ENCODE data around the gene LIMK1.

DNA sequence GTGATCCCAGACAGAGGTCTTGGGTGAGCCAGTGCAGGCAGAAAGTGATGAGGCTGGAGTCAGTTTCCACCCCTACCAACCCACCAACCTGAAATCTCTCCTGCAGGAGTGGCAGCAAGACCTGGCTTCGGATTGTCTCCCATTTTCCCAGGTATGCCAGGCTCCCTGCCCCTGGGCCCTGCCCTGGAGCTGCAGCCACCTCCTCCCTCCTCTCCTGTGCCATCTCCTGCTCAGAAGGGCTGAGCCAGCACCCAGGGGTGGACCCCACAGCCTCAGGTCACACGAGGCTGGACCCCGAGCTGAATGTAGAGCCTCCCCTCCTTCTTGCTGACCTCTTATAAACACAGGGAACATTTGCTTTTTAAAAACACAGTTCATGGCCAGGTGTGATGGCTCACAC is 17.0 kb upstream of the LIMK1 start:
- TF ChIP-seq, protein P1, sequence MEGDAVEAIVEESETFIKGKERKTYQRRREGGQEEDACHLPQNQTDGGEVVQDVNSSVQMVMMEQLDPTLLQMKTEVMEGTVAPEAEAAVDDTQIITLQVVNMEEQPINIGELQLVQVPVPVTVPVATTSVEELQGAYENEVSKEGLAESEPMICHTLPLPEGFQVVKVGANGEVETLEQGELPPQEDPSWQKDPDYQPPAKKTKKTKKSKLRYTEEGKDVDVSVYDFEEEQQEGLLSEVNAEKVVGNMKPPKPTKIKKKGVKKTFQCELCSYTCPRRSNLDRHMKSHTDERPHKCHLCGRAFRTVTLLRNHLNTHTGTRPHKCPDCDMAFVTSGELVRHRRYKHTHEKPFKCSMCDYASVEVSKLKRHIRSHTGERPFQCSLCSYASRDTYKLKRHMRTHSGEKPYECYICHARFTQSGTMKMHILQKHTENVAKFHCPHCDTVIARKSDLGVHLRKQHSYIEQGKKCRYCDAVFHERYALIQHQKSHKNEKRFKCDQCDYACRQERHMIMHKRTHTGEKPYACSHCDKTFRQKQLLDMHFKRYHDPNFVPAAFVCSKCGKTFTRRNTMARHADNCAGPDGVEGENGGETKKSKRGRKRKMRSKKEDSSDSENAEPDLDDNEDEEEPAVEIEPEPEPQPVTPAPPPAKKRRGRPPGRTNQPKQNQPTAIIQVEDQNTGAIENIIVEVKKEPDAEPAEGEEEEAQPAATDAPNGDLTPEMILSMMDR (IDR thresholded peaks at IDR 0.05 in 2 of 3, conservative IDR thresholded peaks at IDR 0.05 in 1 of 3; ENCODE audit: borderline replicate concordance in 1 of 3, insufficient read depth in 1 of 3, low read depth in 2 of 3, low read length in 2 of 3), result no peak
- TF ChIP-seq POLR2AphosphoS5 (IDR thresholded peaks at IDR 0.05; ENCODE audit: low read depth, low read length) (no peak), TCF7L2 (IDR thresholded peaks at IDR 0.05; ENCODE audit: borderline replicate concordance, extremely low read depth, insufficient read depth, insufficient read length) (no peak)

Data from HCT116 (cell line).